ENCODE data around the gene RPP25. TPM values are rescaled to one million over a fixed set of nuclear protein-coding genes. Genes with fewer than 3 reads are reported as not detected.

Gene RPP25
- total and polyA plus RNA-seq, 2 of the 13 experiments (the other 11 are each of a cell fraction or from before 2014, with no cell fraction given) = 0.05 to 0.11 TPM

GRCh38 chr15:74956648-74957475, at the start of gene RPP25 (continued):
- TF ChIP-seq HMGA1 (CRISPR knock-in tag; conservative IDR thresholded peaks at IDR 0.05) = no peak
- no peak for TF ChIP-seq RFXAP (CRISPR knock-in tag; IDR thresholded peaks at IDR 0.05; ENCODE audit: borderline replicate concordance)
- TF ChIP-seq FOXA3 (CRISPR knock-in tag; IDR thresholded peaks at IDR 0.05) = no peak
- no peak for TF ChIP-seq ELF3 (CRISPR knock-in tag; IDR thresholded peaks at IDR 0.05)
- TF ChIP-seq CHD2 (IDR thresholded peaks at IDR 0.05; ENCODE audit: low read depth, low read length) = no peak
- TF ChIP-seq ZNF20 (CRISPR knock-in tag; IDR thresholded peaks at IDR 0.05) = no peak
- no peak for TF ChIP-seq CSRNP2 (CRISPR knock-in tag; conservative IDR thresholded peaks at IDR 0.05; ENCODE audit: low read depth)
- peak; percentile 28; the same call in 1 of the 2 replicates for TF ChIP-seq TFDP1 (CRISPR knock-in tag; IDR thresholded peaks at IDR 0.05; ENCODE audit: borderline replicate concordance)
- no peak for TF ChIP-seq ZNF275 (CRISPR knock-in tag; IDR thresholded peaks at IDR 0.05; ENCODE audit: borderline replicate concordance)
- TF ChIP-seq PHF20 (CRISPR knock-in tag; IDR thresholded peaks at IDR 0.05) = no peak
- no peak for TF ChIP-seq ZNF652 (CRISPR knock-in tag; IDR thresholded peaks at IDR 0.05; ENCODE audit: borderline replicate concordance, low read depth)
- no peak for TF ChIP-seq ZBTB33 (CRISPR knock-in tag; IDR thresholded peaks at IDR 0.05)
- no peak for TF ChIP-seq ZNF3 (CRISPR knock-in tag; IDR thresholded peaks at IDR 0.05)
- no peak for TF ChIP-seq ZNF530 (CRISPR knock-in tag; IDR thresholded peaks at IDR 0.05; ENCODE audit: low read depth)
- no peak for TF ChIP-seq MED8 (CRISPR knock-in tag; IDR thresholded peaks at IDR 0.05; ENCODE audit: insufficient replicate concordance)
- TF ChIP-seq ZMAT3 (CRISPR knock-in tag; conservative IDR thresholded peaks at IDR 0.05) = no peak
- TF ChIP-seq KMT2A (CRISPR knock-in tag; IDR thresholded peaks at IDR 0.05) = no peak
- no peak for TF ChIP-seq HOXA7 (CRISPR knock-in tag; IDR thresholded peaks at IDR 0.05)
- TF ChIP-seq ZNF7 (CRISPR knock-in tag; IDR thresholded peaks at IDR 0.05) = no peak
- no peak for TF ChIP-seq NFYB (CRISPR knock-in tag; IDR thresholded peaks at IDR 0.05)
- 0 out of 2 replicates have a peak, but pooled peaks have one; percentile 40 for TF ChIP-seq ZNF253 (CRISPR knock-in tag; IDR thresholded peaks at IDR 0.05; ENCODE audit: borderline replicate concordance)

Data from HepG2 (cell line).